ENCODE measurements around the gene MAN1A1. TPM values are rescaled to one million over a fixed set of nuclear protein-coding genes. Genes with fewer than 3 reads are reported as not detected.
"Not testable (repeated sequence)": the region's sequence is repeated elsewhere in the genome, so short reads cannot be mapped to it uniquely, and the experiment has no call there.

The MAN1A1 gene
- total RNA-seq, 1 experiment from 2014 or later, result 13.3 TPM

DNA sequence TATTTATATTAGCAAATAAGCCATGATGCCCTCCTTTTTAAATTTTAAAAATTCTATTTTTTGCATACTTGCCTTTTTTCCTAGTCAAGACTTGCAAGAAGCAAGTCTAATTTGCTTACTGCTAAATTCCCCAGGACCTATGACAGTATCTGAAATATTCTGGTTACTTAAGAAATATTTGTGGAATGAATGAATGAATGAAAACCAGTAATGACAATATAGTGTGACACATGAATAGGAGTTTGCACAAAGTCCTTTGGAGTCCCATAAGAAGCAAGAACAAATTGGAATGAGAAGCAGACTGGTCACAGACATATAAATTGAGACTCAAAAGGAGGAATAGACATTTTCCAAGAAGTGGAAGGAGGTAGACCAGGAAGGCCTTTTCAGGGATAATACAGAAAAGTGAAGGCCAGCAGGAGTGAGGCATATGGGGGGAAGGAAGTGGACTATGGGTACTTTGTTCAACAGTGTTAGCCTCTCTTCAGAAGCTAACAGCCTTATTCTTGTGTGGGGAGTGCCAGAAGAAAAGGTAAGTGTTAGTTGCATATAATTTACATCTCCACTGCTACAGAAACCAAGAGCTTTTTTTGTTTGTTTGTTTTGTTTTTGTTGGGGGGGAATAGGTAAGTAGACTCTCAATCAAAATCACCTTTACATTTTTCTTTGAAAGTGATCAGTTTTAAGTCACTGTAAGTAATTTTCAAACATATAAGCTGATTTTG is 177.5 kb downstream of the MAN1A1 start:
- no peak overlapping the region for H3K4me3 Mint-ChIP-seq (ENCODE audit: low read depth, unreplicated experiment)
- CTCF ChIA-PET, result no interaction called here
- BruUV-seq (replicated peaks), result no TSS peak
- no peaks in the 10 kb centered on the region for H3K9me3 Mint-ChIP-seq (ENCODE audit: low read depth, unreplicated experiment)
- no peaks in the 10 kb centered on the region for H3K27me3 Mint-ChIP-seq (ENCODE audit: unreplicated experiment)
- intact Hi-C loops (cut with micrococcal nuclease; ENCODE audit: unreplicated experiment), result no loop called here
- H3K4me1 Mint-ChIP-seq (ENCODE audit: low read depth, unreplicated experiment), result no peaks in the 10 kb centered on the region
- DNase-seq, result no peak
- no peaks in the 10 kb centered on the region for H3K36me3 Mint-ChIP-seq (ENCODE audit: insufficient read depth, unreplicated experiment)
- TF ChIP-seq, protein P1, sequence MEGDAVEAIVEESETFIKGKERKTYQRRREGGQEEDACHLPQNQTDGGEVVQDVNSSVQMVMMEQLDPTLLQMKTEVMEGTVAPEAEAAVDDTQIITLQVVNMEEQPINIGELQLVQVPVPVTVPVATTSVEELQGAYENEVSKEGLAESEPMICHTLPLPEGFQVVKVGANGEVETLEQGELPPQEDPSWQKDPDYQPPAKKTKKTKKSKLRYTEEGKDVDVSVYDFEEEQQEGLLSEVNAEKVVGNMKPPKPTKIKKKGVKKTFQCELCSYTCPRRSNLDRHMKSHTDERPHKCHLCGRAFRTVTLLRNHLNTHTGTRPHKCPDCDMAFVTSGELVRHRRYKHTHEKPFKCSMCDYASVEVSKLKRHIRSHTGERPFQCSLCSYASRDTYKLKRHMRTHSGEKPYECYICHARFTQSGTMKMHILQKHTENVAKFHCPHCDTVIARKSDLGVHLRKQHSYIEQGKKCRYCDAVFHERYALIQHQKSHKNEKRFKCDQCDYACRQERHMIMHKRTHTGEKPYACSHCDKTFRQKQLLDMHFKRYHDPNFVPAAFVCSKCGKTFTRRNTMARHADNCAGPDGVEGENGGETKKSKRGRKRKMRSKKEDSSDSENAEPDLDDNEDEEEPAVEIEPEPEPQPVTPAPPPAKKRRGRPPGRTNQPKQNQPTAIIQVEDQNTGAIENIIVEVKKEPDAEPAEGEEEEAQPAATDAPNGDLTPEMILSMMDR (IDR thresholded peaks at IDR 0.05; ENCODE audit: unreplicated experiment), result no peak
- H3K27ac Mint-ChIP-seq (ENCODE audit: unreplicated experiment), result no peak overlapping the region

DNA sequence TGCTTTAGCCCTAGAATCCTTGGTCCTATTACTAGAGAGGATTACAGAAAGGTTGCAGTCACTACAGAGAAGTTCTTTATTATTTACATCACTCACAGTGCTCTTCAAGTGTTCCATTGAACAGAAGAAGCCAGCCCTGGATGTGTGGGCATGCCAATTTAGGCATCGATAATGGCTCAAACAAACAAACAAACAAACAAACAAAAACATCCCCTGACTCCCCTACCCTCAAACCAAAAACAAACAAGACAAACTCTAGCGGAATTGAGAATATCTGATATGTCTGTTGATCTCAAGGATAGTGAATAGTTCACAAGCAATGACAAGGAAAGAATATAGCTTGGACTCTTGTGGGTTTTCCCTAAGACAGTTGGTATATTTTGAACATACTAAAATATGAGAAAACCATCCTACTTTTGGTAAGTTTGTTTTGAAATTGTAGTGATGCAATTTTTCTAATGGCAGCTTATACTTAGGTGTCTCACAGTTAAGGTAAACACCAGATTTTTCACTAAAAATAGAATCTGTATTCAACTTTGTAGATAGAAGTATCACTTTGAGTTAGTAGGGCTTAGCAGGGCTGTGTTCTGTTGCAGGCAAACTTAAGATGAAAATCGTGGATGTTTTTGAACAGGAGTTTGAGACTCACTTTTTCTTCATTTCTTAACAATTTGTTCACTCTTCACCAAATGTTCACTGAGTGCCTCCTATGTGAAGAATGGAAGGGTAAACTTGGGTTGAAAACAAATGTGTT is 178.3 kb downstream of the MAN1A1 start:
- TF ChIP-seq, protein P1 (IDR thresholded peaks at IDR 0.05; ENCODE audit: unreplicated experiment), result no peak
- no peak for DNase-seq
- Mint-ChIP-seq H3K4me3 (ENCODE audit: low read depth, unreplicated experiment) (no peak overlapping the region), H3K27ac (ENCODE audit: unreplicated experiment) (no peak overlapping the region), H3K36me3 (ENCODE audit: insufficient read depth, unreplicated experiment) (no peaks in the 10 kb centered on the region), H3K4me1 (ENCODE audit: low read depth, unreplicated experiment) (no peaks in the 10 kb centered on the region), H3K27me3 (ENCODE audit: unreplicated experiment) (no peaks in the 10 kb centered on the region), H3K9me3 (ENCODE audit: low read depth, unreplicated experiment) (no peaks in the 10 kb centered on the region)
- CTCF ChIA-PET, result no interaction called here
- BruUV-seq (replicated peaks), result no TSS peak
- intact Hi-C loops (cut with micrococcal nuclease; ENCODE audit: unreplicated experiment), result no loop called here

DNA sequence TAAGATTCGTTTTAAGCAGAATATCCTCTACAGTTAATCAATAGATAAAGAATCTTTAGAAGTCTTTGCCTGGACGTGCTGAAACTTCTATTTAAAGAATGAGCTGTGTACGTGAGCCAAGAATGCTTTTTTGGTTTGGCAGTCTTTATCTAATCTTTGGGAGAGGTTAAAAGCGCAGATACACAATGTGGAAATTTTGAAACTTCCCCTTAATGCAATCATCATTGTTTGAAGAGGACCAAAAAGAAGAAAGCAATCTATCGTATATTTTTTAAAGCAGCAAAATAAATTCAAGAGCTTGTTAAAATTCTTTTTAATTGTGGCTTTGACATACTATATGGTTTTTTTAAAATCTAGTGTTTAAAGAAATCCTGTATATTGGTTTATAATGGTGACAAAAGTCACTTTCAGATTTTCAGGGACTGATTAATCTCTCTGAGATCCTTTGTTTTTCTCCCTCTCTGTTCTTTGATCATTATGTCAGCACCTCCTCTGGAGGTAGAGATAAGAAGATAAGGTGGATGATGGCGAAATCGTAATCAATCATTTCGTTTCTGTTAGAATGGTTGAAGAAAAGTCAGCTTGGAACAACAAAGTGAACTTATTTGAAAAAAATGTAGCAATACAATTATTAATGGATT is 179.0 kb downstream of the MAN1A1 start:
- TF ChIP-seq, protein P1 (IDR thresholded peaks at IDR 0.05; ENCODE audit: unreplicated experiment), result no peak
- CTCF ChIA-PET, result no interaction called here
- intact Hi-C loops (cut with micrococcal nuclease; ENCODE audit: unreplicated experiment), result no loop called here
- Mint-ChIP-seq H3K4me1 (ENCODE audit: low read depth, unreplicated experiment) (no peaks in the 10 kb centered on the region), H3K27me3 (ENCODE audit: unreplicated experiment) (no peaks in the 10 kb centered on the region), H3K36me3 (ENCODE audit: insufficient read depth, unreplicated experiment) (no peaks in the 10 kb centered on the region), H3K9me3 (ENCODE audit: low read depth, unreplicated experiment) (no peaks in the 10 kb centered on the region), H3K4me3 (ENCODE audit: low read depth, unreplicated experiment) (no peak overlapping the region), H3K27ac (ENCODE audit: unreplicated experiment) (no peak overlapping the region)
- no peak for DNase-seq
- BruUV-seq (replicated peaks), result no TSS peak

DNA sequence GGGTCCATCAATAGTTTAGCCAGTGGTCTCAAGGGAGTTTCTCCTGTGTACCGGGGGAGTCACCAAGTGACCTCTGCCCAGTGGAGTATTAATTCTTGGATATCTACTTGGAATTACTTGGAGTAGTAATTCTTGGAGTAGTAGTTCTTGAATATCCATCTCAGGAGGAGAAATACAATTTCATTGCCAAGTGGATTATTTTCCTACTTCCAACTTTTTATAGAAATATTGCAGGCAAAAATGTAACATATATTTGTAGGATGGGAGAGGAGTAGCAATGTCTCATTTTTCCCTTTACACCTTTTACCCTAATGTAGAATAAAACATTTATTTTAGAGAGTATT is 179.5 kb downstream of the MAN1A1 start:
- no peak overlapping the region for H3K27ac Mint-ChIP-seq (ENCODE audit: unreplicated experiment)
- CTCF ChIA-PET, result no interaction called here
- H3K9me3 Mint-ChIP-seq (ENCODE audit: low read depth, unreplicated experiment), result no peaks in the 10 kb centered on the region
- DNase-seq, result no peak
- H3K27me3 Mint-ChIP-seq (ENCODE audit: unreplicated experiment), result no peaks in the 10 kb centered on the region
- no TSS peak for BruUV-seq (replicated peaks)
- H3K36me3 Mint-ChIP-seq (ENCODE audit: insufficient read depth, unreplicated experiment), result no peaks in the 10 kb centered on the region
- no peak overlapping the region for H3K4me3 Mint-ChIP-seq (ENCODE audit: low read depth, unreplicated experiment)
- intact Hi-C loops (cut with micrococcal nuclease; ENCODE audit: unreplicated experiment), result no loop called here
- no peaks in the 10 kb centered on the region for H3K4me1 Mint-ChIP-seq (ENCODE audit: low read depth, unreplicated experiment)
- TF ChIP-seq, protein P1 (IDR thresholded peaks at IDR 0.05; ENCODE audit: unreplicated experiment), result no peak

DNA sequence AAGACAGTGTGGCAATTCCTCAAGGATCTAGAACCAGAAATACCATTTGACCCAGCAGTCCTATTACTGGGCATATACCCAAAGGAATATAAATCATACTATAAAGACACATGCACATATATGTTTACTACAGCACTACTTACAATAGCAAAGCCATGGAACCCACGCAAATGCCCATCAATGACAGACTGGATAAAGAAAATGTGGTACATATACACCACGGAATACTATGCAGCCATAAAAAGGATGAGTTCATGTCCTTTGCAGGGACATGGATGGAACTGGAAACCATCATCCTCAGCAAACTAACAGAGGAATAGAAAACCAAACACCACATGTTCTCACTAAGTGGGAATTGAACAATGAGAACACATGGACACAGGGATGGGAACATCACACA is 180.2 kb downstream of the MAN1A1 start:
- H3K4me1 Mint-ChIP-seq (ENCODE audit: low read depth, unreplicated experiment); H3K4me3 Mint-ChIP-seq (ENCODE audit: low read depth, unreplicated experiment); intact Hi-C loops (cut with micrococcal nuclease; ENCODE audit: unreplicated experiment); DNase-seq; CTCF ChIA-PET; H3K27me3 Mint-ChIP-seq (ENCODE audit: unreplicated experiment); H3K27ac Mint-ChIP-seq (ENCODE audit: unreplicated experiment); BruUV-seq (replicated peaks); H3K36me3 Mint-ChIP-seq (ENCODE audit: insufficient read depth, unreplicated experiment); H3K9me3 Mint-ChIP-seq (ENCODE audit: low read depth, unreplicated experiment): not testable (repeated sequence)
